IMR-90 (cell line): ENCODE measurements around the gene PRMT5. TPM values are rescaled to one million over a fixed set of nuclear protein-coding genes. Genes with fewer than 3 reads are reported as not detected.

Experiments used
- ATAC-seq: fragments of 200-7000 bp; cut with Tn5 transposase; 2 replicates; pipeline ENCODE4 v1.9.1; 2020; ENCODE audit warnings: low read depth, mild to moderate bottlenecking, moderate library complexity
- BruUV-seq: library from RNA; stranded (reverse); fragments of 400-500 nt; replicated peaks from 2 replicates; lab custom pipeline; 2021; lab: Mats Ljungman, UMichigan
- CTCF ChIA-PET: fragments of 300-600 bp; formaldehyde crosslinking; extraction: SDS; loops from one replicate; lab custom pipeline; 2021; ENCODE audit warnings: antibody characterized with exemption; lab: Yijun Ruan, JAX
- POLR2A ChIA-PET: fragments of 300-600 bp; sonication (Branson Sonifier 250); formaldehyde crosslinking; loops from one replicate; lab custom pipeline; 2022; ENCODE audit warnings: antibody characterized with exemption; ENCODE audit not compliant: unreplicated experiment; lab: Charles Lee
- DNase-seq: peaks from one replicate; pipeline ENCODE4 v3.0.0; 2013
- H2AFZ ChIP-seq: replicated peaks from 2 replicates; pipeline ENCODE3; 2013; ENCODE audit warnings: low read length, mild to moderate bottlenecking; ENCODE audit not compliant: poor library complexity
- H2AK5ac ChIP-seq: 2 replicates; pipeline ENCODE4 v1.6.1; 2013; ENCODE audit warnings: low read depth, low read length, inconsistent platforms
- H2AK9ac ChIP-seq: replicated peaks from 2 replicates; pipeline ENCODE3; 2013; ENCODE audit warnings: mild to moderate bottlenecking, low read depth, low read length, moderate library complexity; ENCODE audit not compliant: poor library complexity
- H2BK120ac ChIP-seq: 2 replicates; pipeline ENCODE4 v1.6.1; 2013; ENCODE audit warnings: low read depth, low read length, inconsistent platforms
- H2BK15ac ChIP-seq: 3 replicates; pipeline ENCODE4 v1.6.1; 2013; ENCODE audit warnings: low read depth, low read length, inconsistent platforms
- H2BK20ac ChIP-seq: 2 replicates; pipeline ENCODE4 v1.6.1; 2013; ENCODE audit warnings: low read depth, mild to moderate bottlenecking, inconsistent platforms, low read length, moderate library complexity
- H2BK5ac ChIP-seq: 2 replicates; pipeline ENCODE4 v1.6.1; 2013; ENCODE audit warnings: mild to moderate bottlenecking, low read depth, low read length, inconsistent platforms; ENCODE audit not compliant: poor library complexity, severe bottlenecking
- H3K14ac ChIP-seq: replicated peaks from 2 replicates; pipeline ENCODE4 v1.6.1; 2013; ENCODE audit warnings: low read depth, low read length, inconsistent platforms
- H3K18ac ChIP-seq: 2 replicates; pipeline ENCODE4 v1.6.1; 2013; ENCODE audit warnings: low read depth, low read length, control low read depth
- H3K23ac ChIP-seq: 2 replicates; pipeline ENCODE4 v1.6.1; 2013; ENCODE audit warnings: low read depth, low read length, inconsistent platforms
- H3K27ac ChIP-seq: 2 replicates; pipeline ENCODE4 v1.5.1; 2013; ENCODE audit warnings: mild to moderate bottlenecking, control low read depth, low read length; ENCODE audit not compliant: insufficient read depth
- H3K27me3 ChIP-seq: 2 replicates; pipeline ENCODE4 v1.6.1; 2013; ENCODE audit warnings: low read length; ENCODE audit not compliant: control insufficient read depth, insufficient read depth
- H3K36me3 ChIP-seq: 2 replicates; pipeline ENCODE4 v1.6.1; 2013; ENCODE audit warnings: low read length, mixed read lengths; ENCODE audit not compliant: control insufficient read depth, insufficient read depth
- H3K4ac ChIP-seq: 2 replicates; pipeline ENCODE4 v1.6.1; 2013; ENCODE audit warnings: low read depth, low read length, inconsistent platforms
- H3K4me1 ChIP-seq: 2 replicates; pipeline ENCODE4 v1.6.1; 2013; ENCODE audit warnings: low read length, mixed read lengths; ENCODE audit not compliant: control insufficient read depth, insufficient read depth
- H3K4me2 ChIP-seq: 2 replicates; pipeline ENCODE4 v1.6.1; 2013; ENCODE audit warnings: low read depth, mild to moderate bottlenecking, control low read depth, low read length, moderate library complexity
- H3K4me3 ChIP-seq: 2 replicates; pipeline ENCODE4 v1.5.1; 2013; ENCODE audit warnings: low read depth, mild to moderate bottlenecking, control low read depth, low read length, moderate library complexity; ENCODE audit not compliant: insufficient read depth
- H3K56ac ChIP-seq: 2 replicates; pipeline ENCODE4 v1.6.1; 2013; ENCODE audit warnings: low read length, inconsistent platforms; ENCODE audit not compliant: insufficient read depth; ENCODE audit errors: extremely low read depth
- H3K79me1 ChIP-seq, 2 experiments: 2 replicates each; pipeline ENCODE4 v1.6.1; 2013; ENCODE audit warnings: low read length in 2 of 2, inconsistent platforms in 1 of 2, low read depth in 1 of 2
- H3K9ac ChIP-seq: 2 replicates; pipeline ENCODE4 v1.6.1; 2013; ENCODE audit warnings: low read depth, low read length, control low read depth
- H3K9me1 ChIP-seq: 2 replicates; pipeline ENCODE4 v1.6.1; 2013; ENCODE audit warnings: low read length, inconsistent platforms; ENCODE audit not compliant: insufficient read depth
- H3K9me3 ChIP-seq: 2 replicates; pipeline ENCODE4 v1.6.1; 2013; ENCODE audit warnings: low read length; ENCODE audit not compliant: control insufficient read depth, insufficient read depth
- H4K20me1 ChIP-seq: 2 replicates; pipeline ENCODE4 v1.6.1; 2013; ENCODE audit warnings: low read length, inconsistent platforms; ENCODE audit not compliant: insufficient read depth
- H4K5ac ChIP-seq: 2 replicates; pipeline ENCODE4 v1.6.1; 2013; ENCODE audit warnings: mild to moderate bottlenecking, low read depth, low read length, control low read depth
- H4K8ac ChIP-seq, 2 experiments: 2 replicates each; pipeline ENCODE4 v1.6.1; 2013; ENCODE audit warnings: low read depth in 2 of 2, low read length in 2 of 2, control low read depth in 1 of 2, inconsistent platforms in 1 of 2
- H4K91ac ChIP-seq: 2 replicates; pipeline ENCODE4 v1.6.1; 2013; ENCODE audit warnings: low read depth, low read length, inconsistent platforms; ENCODE audit not compliant: insufficient read depth
- BHLHE40 ChIP-seq: fragments of 150-350 bp; IDR thresholded peaks from 2 replicates; pipeline ENCODE4 v1.6.1; 2016; ENCODE audit warnings: mild to moderate bottlenecking, low read depth, low read length
- CEBPB ChIP-seq: IDR thresholded peaks from 2 replicates; pipeline ENCODE4 v1.6.1; 2012; ENCODE audit warnings: low read depth, low read length, improper control_type of control experiment
- CHD1 ChIP-seq: IDR thresholded peaks from 2 replicates; pipeline ENCODE4 v1.6.1; 2012; ENCODE audit warnings: low read depth, low read length, improper control_type of control experiment
- FOS ChIP-seq: fragments of 150-350 bp; IDR thresholded peaks from 2 replicates; pipeline ENCODE4 v1.6.1; 2016; ENCODE audit warnings: low read depth, low read length
- MAFK ChIP-seq: IDR thresholded peaks from 2 replicates; pipeline ENCODE4 v1.6.1; 2012; ENCODE audit warnings: low read depth, low read length, improper control_type of control experiment
- MAZ ChIP-seq: IDR thresholded peaks from 2 replicates; pipeline ENCODE4 v1.6.1; 2012; ENCODE audit warnings: low read depth, mild to moderate bottlenecking, low read length, improper control_type of control experiment, moderate library complexity, borderline replicate concordance
- MXI1 ChIP-seq: IDR thresholded peaks from 2 replicates; pipeline ENCODE4 v1.6.1; 2012; ENCODE audit warnings: low read depth, mild to moderate bottlenecking, low read length, moderate library complexity, borderline replicate concordance
- NFE2L2 ChIP-seq: fragments of 150-350 bp; IDR thresholded peaks from 2 replicates; pipeline ENCODE4 v1.6.1; 2016; ENCODE audit warnings: low read depth, mild to moderate bottlenecking, low read length
- POLR2A ChIP-seq: IDR thresholded peaks from 2 replicates; pipeline ENCODE4 v1.6.1; 2012; ENCODE audit warnings: mild to moderate bottlenecking, low read depth, low read length
- RAD21 ChIP-seq: IDR thresholded peaks from 2 replicates; pipeline ENCODE4 v1.6.1; 2012; ENCODE audit warnings: low read length, improper control_type of control experiment
- RCOR1 ChIP-seq: IDR thresholded peaks from 2 replicates; pipeline ENCODE4 v1.6.1; 2012; ENCODE audit warnings: mild to moderate bottlenecking, low read length, improper control_type of control experiment; ENCODE audit not compliant: insufficient replicate concordance
- RFX5 ChIP-seq: IDR thresholded peaks from 2 replicates; pipeline ENCODE4 v1.8.0; 2012; ENCODE audit warnings: low read depth, mild to moderate bottlenecking, low read length, moderate library complexity
- SMC3 ChIP-seq: fragments of 150-350 bp; IDR thresholded peaks from 2 replicates; pipeline ENCODE4 v1.6.1; 2016; ENCODE audit warnings: low read depth, mild to moderate bottlenecking, antibody characterized with exemption, low read length, moderate library complexity
- WGBS, 2 experiments: methylation state at CpG; one replicate each; pipeline versions ENCODE4 v1.1.5 to v1.1.7; 2013; ENCODE audit warnings: missing lambda C conversion rate in 2 of 2; ENCODE audit not compliant: insufficient read length in 1 of 2; ENCODE audit errors: extremely low coverage in 2 of 2; 5-methylcytosine and 5-hydroxymethylcytosine counted together
- dilution Hi-C: fragments of 300-500 bp; cut with HindIII; formaldehyde crosslinking; loops from one replicate; pipeline ENCODE4 v1.14.3; 2018; ENCODE audit warnings: low sequenced_read_pairs; ENCODE audit not compliant: unreplicated experiment
- in situ Hi-C: fragments of 300-500 bp; cut with MboI; formaldehyde crosslinking; loops from 3 replicates; pipeline ENCODE4 v1.14.3; 2019; ENCODE audit warnings: low sequenced_read_pairs, inconsistent platforms, mixed read lengths
- intact Hi-C: fragments of 100-400 bp; cut with micrococcal nuclease; formaldehyde crosslinking; loops from 2 replicates; pipeline ENCODE4 v1.10.0; 2022
- polyA plus RNA-seq, 3 experiments: library from polyadenylated mRNA; depleted of rRNA; stranded (reverse); fragments of >200 nt; gene quantifications; 2 replicates each; pipeline ENCODE4 v1.2.3, GENCODE V29; 2012; ENCODE audit warnings: low replicate concordance in 1 of 3
- total RNA-seq: library from RNA; depleted of rRNA; stranded (reverse); fragments of >200 nt; gene quantifications from 2 replicates; pipeline ENCODE4 v1.2.3, GENCODE V29; 2012
- TF ChIP-seq, protein P1 (sequence below): fragments of 150-350 bp; IDR thresholded peaks from 2 replicates; pipeline ENCODE4 v1.6.1; 2017; ENCODE audit warnings: mild to moderate bottlenecking, antibody characterized with exemption, low read length, low read depth
- TF ChIP-seq, protein P2 (sequence below): fragments of 150-350 bp; IDR thresholded peaks from 2 replicates; pipeline ENCODE4 v1.6.1; 2016; ENCODE audit warnings: low read depth, mild to moderate bottlenecking, low read length, moderate library complexity, borderline replicate concordance
- TF ChIP-seq, protein P3 (sequence below): conservative IDR thresholded peaks from 2 replicates; pipeline ENCODE4 v1.5.1; 2012; ENCODE audit warnings: mild to moderate bottlenecking, low read depth, low read length, improper control_type of control experiment

PRMT5 gene
- total and polyA plus RNA-seq, 2 of the 4 experiments (the other 2 are of a cell fraction), result 99.3 to 136 TPM

DNA sequence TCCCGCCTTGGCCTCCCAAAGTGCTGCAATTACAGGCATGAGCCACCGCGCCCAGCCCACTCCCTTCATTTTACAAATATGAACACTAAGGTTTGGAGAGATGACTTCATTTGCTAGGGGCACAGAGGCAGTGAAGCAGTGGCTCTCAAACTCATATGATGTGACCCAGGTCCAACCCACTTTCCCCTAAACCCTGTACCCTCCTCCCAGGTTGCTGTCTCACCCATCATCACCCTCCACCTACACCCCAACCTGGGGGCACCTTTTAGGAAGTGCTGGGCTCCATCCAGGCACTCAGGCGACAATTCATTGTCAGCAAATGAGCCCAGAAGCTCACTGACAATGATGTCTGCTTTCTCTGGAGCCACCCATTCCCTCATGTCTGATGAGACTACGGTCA, 5.4 kb downstream of the PRMT5 start:
- in situ Hi-C loops (no loop called here), dilution Hi-C loops (no loop called here), intact Hi-C loops (no loop called here)
- H3K4me1 ChIP-seq, result peaks cover 6% of the 10 kb centered on the region; the same call in 1 of the 2 replicates
- ChIA-PET POLR2A (no interaction called here), CTCF (no interaction called here)
- H3K27me3 ChIP-seq, result no peaks in the 10 kb centered on the region
- no peak for ATAC-seq
- no peak overlapping the region for H3K23ac ChIP-seq
- DNase-seq, result no peak
- no peak overlapping the region for H4K91ac ChIP-seq
- no peak for TF ChIP-seq RFX5
- TF ChIP-seq NFE2L2, result no peak
- TF ChIP-seq, protein P1, sequence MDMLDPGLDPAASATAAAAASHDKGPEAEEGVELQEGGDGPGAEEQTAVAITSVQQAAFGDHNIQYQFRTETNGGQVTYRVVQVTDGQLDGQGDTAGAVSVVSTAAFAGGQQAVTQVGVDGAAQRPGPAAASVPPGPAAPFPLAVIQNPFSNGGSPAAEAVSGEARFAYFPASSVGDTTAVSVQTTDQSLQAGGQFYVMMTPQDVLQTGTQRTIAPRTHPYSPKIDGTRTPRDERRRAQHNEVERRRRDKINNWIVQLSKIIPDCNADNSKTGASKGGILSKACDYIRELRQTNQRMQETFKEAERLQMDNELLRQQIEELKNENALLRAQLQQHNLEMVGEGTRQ, result no peak
- no peak for TF ChIP-seq CEBPB
- TF ChIP-seq SMC3, result no peak
- TF ChIP-seq, protein P2, sequence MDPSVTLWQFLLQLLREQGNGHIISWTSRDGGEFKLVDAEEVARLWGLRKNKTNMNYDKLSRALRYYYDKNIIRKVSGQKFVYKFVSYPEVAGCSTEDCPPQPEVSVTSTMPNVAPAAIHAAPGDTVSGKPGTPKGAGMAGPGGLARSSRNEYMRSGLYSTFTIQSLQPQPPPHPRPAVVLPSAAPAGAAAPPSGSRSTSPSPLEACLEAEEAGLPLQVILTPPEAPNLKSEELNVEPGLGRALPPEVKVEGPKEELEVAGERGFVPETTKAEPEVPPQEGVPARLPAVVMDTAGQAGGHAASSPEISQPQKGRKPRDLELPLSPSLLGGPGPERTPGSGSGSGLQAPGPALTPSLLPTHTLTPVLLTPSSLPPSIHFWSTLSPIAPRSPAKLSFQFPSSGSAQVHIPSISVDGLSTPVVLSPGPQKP, result no peak
- no peak for TF ChIP-seq RCOR1
- no peak for TF ChIP-seq POLR2A
- no peak for TF ChIP-seq CHD1
- TF ChIP-seq, protein P3, sequence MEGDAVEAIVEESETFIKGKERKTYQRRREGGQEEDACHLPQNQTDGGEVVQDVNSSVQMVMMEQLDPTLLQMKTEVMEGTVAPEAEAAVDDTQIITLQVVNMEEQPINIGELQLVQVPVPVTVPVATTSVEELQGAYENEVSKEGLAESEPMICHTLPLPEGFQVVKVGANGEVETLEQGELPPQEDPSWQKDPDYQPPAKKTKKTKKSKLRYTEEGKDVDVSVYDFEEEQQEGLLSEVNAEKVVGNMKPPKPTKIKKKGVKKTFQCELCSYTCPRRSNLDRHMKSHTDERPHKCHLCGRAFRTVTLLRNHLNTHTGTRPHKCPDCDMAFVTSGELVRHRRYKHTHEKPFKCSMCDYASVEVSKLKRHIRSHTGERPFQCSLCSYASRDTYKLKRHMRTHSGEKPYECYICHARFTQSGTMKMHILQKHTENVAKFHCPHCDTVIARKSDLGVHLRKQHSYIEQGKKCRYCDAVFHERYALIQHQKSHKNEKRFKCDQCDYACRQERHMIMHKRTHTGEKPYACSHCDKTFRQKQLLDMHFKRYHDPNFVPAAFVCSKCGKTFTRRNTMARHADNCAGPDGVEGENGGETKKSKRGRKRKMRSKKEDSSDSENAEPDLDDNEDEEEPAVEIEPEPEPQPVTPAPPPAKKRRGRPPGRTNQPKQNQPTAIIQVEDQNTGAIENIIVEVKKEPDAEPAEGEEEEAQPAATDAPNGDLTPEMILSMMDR, result no peak
- no peak for TF ChIP-seq MAFK
- no peak for TF ChIP-seq RAD21
- TF ChIP-seq MAZ, result no peak
- TF ChIP-seq BHLHE40, result no peak
- TF ChIP-seq MXI1, result no peak
- TF ChIP-seq FOS, result no peak
- no peak overlapping the region for H3K14ac ChIP-seq
- no peak overlapping the region for H2AK9ac ChIP-seq
- no peak overlapping the region for H3K4me3 ChIP-seq
- no peak overlapping the region for H3K56ac ChIP-seq
- no peak overlapping the region for H4K5ac ChIP-seq
- no peak overlapping the region for H3K4me2 ChIP-seq
- 100% methylated on average over 1 of the region's 5 CpGs; no CpG with 5 or more reads in 1 of the 2 experiments for WGBS, 2 experiments
- H3K36me3 ChIP-seq, result peaks cover 37% of the 10 kb centered on the region
- H3K4ac ChIP-seq, result no peak overlapping the region
- H2BK120ac ChIP-seq, result no peak overlapping the region
- BruUV-seq, result no TSS peak
- H2BK20ac ChIP-seq, result no peak overlapping the region
- no peak overlapping the region for H3K18ac ChIP-seq
- H4K20me1 ChIP-seq, result no peaks in the 10 kb centered on the region
- H3K9me1 ChIP-seq, result peaks cover 8% of the 10 kb centered on the region; the same call in 1 of the 2 replicates
- no peak overlapping the region for H2AK5ac ChIP-seq
- H2BK5ac ChIP-seq, result no peak overlapping the region
- H3K27ac ChIP-seq, result no peak overlapping the region
- no peak overlapping the region for H2AFZ ChIP-seq
- no peak overlapping the region for H3K9ac ChIP-seq
- H4K8ac ChIP-seq, result no peak overlapping the region
- H3K79me1 ChIP-seq, result peaks cover 5 to 49% of the 10 kb centered on the region in 2 experiments
- no peaks in the 10 kb centered on the region for H3K9me3 ChIP-seq
- no peak overlapping the region for H2BK15ac ChIP-seq
